ENCODE data around the gene IMP4.

Gene IMP4

GRCh38 chr2:130377491-130377890 lies 34.8 kb downstream of the IMP4 start:
- no peak for DNase-seq (ENCODE audit: low spot score)

DNA sequence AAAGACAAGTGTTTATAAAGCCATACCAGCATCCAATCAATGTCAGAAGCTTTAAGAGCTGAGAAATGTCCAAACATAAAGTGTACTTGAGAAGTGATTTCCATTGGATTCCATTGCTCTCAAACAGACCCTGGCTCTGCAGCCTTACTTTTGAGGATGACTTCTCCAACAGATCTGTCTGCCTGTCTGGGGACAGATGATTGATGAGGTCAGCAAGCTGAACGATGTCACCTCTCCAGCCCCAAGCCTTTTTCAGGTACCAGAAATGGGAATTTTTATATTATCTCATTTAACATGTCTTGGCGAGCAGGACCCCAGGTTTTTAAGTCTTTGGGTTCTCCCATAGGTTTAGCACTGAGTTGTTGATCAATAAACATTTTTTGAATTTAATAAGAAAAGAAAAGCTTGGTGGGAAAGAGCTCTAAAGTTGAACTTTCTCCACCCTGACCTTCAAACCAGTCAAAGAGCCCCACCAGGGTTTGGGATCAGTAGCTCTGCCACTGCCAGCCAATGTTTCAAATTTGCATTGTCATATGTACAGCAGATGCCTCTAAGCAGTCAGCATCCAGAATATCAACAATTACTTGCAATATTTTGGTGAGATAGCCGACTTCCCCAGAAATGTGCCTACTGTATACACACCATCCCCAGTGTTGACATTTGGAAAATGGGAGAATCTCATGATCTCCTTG lies 35.7 kb downstream of the IMP4 start:
- DNase-seq (ENCODE audit: low spot score) = no peak

- no peak for DNase-seq (ENCODE audit: low spot score)
Measured at GRCh38 chr2:130378898-130379214, 36.2 kb downstream of the IMP4 start.

DNA sequence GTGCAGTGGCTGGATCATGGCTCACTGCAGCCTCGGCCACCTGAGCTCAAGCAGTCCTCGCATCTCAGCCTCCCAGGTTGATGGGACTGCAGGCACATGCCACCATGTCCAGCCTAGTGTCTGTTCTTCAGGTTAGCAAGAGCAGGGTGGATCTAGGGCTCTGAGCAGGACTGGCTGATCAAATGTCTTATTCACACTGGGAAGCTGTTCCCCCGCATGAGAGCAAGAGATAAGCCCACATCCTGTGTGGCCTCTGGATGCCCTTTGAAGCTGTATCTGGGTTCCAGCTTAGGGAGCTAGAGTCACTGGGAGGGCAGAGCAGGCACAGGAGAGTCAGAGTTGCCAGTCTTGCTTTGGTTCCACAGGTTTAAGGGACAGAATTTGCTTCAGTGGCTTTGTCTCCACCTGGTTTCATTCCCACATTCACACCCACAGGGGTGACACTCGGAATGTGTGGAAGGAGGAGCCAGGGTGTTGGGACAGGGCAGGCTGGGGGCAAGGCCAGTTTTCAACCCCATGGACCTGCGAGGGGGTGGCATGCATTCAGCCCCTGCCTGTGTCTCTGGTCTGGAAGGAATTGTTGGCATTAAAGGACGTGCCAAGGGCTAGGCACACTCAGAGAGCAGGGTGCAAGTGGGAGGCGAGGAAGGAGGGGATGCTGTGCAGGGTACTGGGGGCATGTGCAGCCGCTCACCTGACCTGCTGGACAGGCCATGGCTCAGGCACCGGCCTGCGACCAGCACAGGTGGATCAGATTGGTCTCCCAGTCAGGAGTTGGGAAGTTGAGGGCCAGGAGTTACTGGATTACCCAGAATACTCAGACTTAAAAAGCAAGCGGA lies 37.6 kb downstream of the IMP4 start:
- no peak for DNase-seq (ENCODE audit: low spot score)

DNA sequence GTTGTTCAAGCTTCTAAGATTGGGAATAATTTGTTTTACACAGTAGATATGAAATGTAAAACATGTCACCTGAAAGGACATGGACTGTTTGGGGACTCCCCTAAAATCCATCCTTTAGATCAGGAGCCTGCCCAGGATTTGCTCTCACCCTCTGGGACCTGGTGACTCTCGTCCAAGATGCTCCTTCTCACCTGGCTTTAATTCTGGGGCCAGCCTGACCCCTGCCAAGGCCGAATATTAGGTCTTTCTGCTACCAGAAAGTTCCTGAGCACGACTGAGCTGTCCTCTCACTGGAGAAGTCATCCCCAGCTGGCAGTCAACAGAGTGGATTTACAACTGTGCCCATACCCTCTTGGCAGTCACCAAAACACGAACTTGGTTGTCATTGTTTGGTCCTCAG lies 38.4 kb downstream of the IMP4 start:
- DNase-seq (ENCODE audit: low spot score) = no peak

- no peak for DNase-seq (ENCODE audit: low spot score)
Measured at GRCh38 chr2:130381619-130382018, 38.9 kb downstream of the IMP4 start.

DNA sequence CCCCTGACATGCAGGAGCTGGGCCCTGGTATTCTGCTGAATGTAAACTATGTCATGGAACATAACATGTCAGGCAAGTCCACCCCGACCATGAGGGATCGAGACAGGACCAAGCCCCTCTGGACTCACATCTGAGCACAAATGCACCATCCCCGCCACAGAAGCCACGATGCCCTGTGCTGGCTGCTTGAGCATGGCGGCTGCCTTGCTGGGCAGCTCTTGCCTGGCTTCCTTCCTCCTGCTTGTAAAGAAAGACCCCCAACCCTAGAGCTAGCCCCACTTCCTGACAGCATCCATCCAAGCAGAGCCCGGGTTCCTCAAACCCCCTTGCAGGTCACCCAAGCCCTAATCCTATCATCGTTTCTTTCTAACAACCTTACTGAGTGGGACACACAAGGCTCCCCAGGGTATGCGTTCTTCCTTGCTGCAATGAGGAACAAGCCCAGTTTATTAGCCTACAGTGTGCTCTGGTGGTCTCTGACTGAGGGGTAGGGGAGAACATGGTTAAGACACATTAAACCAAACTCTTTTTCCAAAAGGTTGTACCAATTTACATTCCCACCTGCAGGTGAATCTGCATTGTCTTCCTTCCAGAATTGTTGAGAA lies 39.7 kb downstream of the IMP4 start:
- no peak for DNase-seq (ENCODE audit: low spot score)

GRCh38 chr2:130385709-130386108 lies 43.0 kb downstream of the IMP4 start:
- DNase-seq (ENCODE audit: low spot score) = no peak

GRCh38 chr2:130387071-130387400 lies 44.3 kb downstream of the IMP4 start:
- no peak for DNase-seq (ENCODE audit: low spot score)

DNA sequence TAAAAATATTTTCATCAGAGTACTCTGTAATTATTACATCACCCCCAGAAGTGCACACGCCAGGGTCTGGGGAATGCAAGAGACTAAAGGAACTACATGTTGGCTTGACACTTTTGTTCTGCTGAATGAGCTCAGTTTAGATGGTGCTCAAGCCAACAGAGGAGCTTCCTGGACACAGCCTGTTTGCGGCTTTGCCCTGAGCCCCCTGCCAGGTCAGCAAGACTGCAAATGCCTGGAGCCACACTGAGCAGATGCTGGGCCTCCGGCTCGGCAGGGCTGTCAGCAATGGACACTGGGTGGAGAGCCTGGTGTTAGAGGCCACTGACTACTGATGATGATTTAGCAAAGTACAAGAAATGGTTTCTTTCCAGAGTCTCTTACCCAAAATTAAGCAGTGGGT lies 45.1 kb downstream of the IMP4 start:
- DNase-seq (ENCODE audit: low spot score) = no peak

GRCh38 chr2:130388221-130388907 lies 45.7 kb downstream of the IMP4 start:
- DNase-seq (ENCODE audit: low spot score) = no peak

GRCh38 chr2:130389358-130389757 lies 46.7 kb downstream of the IMP4 start:
- no peak for DNase-seq (ENCODE audit: low spot score)

DNA sequence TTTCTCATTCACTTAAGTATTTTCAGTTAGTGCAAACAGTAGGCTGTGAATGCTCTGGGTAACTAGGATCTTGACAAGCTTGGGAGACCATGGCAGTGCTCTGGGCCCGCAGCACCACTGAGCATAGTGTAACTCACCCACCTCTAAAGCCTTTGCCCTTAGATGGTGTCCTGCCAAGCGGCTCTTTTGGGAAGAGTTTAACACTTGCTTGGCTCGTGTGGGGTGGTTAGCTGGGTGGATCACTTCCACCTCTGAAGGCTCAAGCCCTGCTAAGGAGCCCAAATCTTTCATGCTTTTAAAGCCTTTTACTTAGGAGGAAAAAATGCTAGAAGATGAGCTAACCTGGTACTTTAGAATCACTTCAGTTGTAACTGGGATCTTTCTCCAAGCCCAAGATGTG lies 47.1 kb downstream of the IMP4 start:
- no peak for DNase-seq (ENCODE audit: low spot score)

DNA sequence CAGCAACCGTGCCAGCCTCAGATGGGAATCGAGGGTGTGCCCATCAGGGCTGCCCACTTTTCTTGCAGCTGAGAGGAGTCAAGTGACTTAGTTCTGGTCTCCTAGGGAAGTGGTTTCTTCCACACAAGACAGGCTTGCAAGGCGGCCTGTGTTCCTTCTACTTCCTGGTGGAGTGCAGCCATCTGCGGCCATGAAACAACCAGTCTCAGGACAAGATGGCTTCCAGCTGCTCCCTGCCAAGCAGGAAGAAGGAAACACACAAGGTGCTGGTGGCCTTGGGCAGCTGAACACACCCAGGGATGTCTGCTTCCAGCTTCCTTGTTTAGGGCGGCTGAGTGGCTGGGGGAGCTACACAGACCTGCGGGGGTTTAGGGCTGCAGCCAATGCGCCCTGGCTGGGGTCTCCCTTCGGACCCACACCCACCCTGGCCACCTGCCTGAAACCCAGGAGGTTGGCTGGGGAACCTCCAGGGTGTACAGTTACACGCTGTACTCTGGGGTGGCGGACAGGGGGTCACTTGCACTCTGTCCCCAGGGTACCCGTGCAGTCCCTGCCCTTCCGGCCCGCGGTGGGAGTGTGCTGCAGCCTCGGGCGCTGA lies 47.9 kb downstream of the IMP4 start:
- DNase-seq (ENCODE audit: low spot score) = no peak

- DNase-seq (ENCODE audit: low spot score) = peak; percentile 75
Measured at GRCh38 chr2:130391058-130391871, 48.6 kb downstream of the IMP4 start.

- no peak for DNase-seq (ENCODE audit: low spot score)
Measured at GRCh38 chr2:130391872-130392670, 49.4 kb downstream of the IMP4 start.

DNA sequence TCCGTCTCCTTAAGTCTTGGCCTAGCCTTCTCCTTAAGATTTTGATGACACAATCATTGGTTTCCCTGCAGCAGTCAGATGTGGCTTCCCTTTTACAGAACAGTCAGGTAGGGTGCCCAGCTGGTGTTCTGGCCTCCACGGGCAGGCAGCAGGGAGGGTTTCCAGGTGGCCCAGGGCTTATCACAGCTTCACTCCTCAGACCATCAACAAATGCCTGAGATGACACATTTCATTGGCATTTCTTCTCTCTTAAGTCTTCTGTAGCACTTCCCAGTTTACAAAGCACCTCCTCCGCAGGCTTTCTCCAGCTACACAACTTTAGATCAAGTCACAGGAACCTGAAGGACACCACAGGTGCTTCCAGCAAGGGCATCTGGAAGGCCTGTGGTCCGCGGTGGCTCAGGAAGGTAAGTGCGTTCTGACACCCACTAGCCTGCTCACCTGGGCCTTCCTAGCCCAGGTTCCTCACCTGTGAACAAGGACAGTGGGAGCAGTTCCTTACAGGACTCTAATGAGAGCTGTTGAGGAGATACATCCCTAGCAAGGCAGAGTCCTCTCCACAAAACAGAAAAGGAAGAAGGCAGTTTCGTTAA lies 50.7 kb downstream of the IMP4 start:
- DNase-seq (ENCODE audit: low spot score) = no peak

Measured in hepatic stellate cell (primary cell).